NOMO-1 (cell line): ENCODE results near the gene C16orf78.

Experiments
- DNase-seq, 2 experiments: peaks; one replicate each; lab custom pipeline; 2025; ENCODE audit not compliant: unreplicated experiment in 2 of 2; lab: John Stamatoyannopoulos, UW

C16orf78 gene

GRCh38 chr16:49373504-49373903, at the start of gene C16orf78:
C16orf78 (plus strand) TSS chr16:49373804; CDS start chr16:49373940, 136 bp downstream.
- DNase-seq, result no peak

GRCh38 chr16:49324703-49325102, 48.9 kb upstream of the C16orf78 start:
- DNase-seq, result no peak

GRCh38 chr16:49327466-49327865, 46.1 kb upstream of the C16orf78 start:
- DNase-seq, result no peak

- DNase-seq, result no peak
Observed at GRCh38 chr16:49328325-49328724, 45.3 kb upstream of the C16orf78 start.

DNA sequence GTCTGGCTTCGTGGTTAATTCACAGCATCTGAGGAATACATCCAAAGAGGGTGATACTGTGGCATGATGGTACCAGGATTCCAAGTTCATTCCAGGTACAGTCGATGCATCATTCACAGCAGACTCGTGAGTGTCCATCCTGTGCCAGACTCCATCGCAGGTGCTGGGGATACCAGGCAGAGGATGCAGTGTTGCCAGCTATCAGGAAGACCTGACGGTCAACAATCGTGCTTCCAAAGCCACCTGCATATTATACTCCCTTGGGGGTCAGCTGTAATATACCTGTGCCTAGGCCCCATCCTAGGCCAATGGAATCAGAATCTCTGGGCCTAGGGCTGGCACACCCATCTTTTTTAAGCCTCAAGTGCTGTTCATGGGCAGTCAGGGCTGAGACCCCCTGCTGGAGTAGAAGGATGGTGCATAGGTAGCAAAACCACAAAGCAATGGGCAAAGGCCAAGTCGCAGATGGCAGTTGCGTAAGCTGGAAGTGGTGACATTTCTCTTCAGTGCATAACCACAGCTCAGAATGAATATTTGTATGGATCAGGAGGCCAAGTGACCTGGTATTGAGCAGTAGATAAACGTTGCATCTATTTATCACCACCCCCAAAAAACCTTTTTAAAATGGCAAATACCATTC, 42.9 kb upstream of the C16orf78 start:
- DNase-seq, result peak; percentile 33 to 55

DNA sequence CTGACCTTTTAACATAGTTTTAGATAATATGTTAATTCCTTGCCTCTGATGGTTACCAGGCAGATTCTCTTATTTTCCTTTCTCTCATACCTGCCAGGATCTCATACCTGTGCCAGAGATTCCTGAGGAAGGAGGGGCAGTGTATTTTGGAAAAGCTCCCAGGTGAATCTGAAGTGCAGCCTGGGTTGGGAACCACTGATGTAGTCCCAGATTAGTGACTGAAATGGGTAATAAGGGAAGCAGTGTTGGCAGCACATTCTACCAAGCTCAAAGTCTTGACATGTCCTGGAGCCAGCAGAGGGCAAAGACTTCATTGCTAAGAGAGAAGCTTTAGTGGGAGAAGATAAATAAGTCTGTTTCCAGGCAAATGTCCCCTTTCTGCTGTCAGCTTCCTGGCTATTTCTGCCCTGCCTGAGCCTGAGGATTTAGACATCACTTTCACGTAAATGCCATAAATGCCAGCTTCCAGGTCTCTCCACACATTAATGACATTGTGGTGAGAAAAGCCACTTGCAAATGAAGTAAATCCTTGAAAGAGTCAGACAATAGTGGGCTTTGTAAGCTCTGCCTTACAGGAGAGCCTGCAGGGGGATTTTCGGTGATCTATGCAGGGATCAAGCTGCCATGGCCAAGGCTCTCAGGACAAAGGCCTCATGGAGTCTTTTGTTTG, 40.9 kb upstream of the C16orf78 start:
- DNase-seq, result no peak

DNA sequence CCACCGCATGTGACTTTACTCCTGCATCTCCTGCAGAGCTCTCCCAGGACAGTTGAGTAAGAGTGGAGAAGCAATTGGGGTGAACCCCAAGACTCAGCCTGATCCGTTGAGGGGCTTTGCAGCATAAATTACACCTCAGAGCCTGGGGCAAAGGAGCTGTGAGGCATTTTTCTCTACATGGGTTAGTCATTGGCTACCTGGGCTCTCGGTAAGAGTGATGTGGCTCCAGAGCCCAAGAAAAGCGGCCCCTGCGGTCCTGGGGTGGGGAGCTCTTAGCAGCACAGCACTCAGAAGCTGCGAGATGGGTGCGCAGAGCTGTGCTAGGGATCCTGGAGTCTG, 40.4 kb upstream of the C16orf78 start:
- DNase-seq, result no peak

GRCh38 chr16:49335828-49336227, 37.8 kb upstream of the C16orf78 start:
- DNase-seq, result no peak

DNA sequence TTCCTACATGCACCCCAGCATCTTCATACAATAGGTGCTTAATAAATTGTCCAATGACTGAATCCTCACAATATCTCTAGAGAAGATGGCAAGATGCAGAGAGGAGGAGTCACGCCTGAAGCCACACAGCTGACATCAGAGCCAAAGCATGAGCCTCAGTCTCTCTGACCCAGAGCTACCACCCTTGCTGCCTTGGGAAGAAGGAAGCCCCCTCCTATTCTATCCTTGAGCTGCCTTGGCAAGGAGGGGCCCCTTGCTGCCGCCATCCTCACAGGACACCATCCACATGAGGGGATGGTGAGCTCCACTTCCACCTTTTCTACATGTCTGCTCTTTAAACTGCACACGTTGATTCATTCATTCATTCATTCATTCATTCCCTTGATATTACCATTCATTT, 37.0 kb upstream of the C16orf78 start:
- DNase-seq, result no peak

- no peak for DNase-seq
Observed at GRCh38 chr16:49337814-49338350, 35.7 kb upstream of the C16orf78 start.

DNA sequence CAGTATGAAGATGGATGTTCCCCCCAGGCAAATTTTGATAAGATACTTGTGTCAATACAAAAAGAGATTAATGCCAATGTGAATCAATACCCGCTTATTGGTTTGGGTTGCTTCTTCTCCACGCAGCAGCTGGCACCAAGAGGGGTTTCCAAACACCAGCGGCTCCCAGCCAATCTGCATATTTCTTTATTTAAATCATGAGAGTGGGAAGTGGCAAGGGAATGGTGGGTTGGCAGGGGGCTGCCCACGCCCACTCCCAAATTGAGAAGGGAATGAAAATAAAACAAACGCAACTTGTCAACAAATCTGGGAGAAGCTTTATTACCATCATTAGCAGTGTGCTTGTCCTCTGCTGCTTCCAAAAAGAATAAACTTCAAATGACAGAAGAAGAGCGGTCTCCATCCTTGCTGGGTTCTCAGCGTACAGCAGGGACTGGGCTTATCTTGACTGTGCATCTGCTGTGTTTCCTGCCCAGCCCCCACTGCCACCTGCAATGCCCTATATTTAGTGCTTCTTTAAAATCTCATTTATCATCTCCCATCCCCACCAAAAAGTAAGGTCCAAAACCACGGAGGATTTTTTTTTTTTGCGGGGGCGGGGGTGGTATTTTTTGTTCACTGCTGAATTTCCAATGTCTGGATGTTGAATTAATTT, 34.9 kb upstream of the C16orf78 start:
- DNase-seq, result no peak

DNA sequence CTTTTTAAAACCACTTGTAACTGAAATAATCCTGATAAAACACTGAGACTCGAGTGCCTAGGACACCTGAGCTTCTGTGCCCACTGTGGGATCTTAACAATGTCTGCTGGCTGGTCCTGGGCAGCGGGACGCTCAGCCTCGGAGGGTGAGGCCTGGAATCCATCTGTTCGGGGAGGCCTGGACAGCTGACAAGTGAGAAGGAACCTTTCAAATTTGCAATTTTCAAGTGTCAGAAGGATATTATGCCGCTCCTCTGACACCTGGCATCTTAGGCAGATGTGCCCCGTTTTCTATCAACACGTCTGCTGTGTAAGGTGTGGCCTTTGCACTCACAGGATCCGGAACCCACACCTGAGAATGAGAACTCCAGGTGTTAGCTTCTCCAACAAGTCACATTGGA, 33.1 kb upstream of the C16orf78 start:
- DNase-seq, result no peak

GRCh38 chr16:49341706-49342105, 31.9 kb upstream of the C16orf78 start:
- no peak for DNase-seq

DNA sequence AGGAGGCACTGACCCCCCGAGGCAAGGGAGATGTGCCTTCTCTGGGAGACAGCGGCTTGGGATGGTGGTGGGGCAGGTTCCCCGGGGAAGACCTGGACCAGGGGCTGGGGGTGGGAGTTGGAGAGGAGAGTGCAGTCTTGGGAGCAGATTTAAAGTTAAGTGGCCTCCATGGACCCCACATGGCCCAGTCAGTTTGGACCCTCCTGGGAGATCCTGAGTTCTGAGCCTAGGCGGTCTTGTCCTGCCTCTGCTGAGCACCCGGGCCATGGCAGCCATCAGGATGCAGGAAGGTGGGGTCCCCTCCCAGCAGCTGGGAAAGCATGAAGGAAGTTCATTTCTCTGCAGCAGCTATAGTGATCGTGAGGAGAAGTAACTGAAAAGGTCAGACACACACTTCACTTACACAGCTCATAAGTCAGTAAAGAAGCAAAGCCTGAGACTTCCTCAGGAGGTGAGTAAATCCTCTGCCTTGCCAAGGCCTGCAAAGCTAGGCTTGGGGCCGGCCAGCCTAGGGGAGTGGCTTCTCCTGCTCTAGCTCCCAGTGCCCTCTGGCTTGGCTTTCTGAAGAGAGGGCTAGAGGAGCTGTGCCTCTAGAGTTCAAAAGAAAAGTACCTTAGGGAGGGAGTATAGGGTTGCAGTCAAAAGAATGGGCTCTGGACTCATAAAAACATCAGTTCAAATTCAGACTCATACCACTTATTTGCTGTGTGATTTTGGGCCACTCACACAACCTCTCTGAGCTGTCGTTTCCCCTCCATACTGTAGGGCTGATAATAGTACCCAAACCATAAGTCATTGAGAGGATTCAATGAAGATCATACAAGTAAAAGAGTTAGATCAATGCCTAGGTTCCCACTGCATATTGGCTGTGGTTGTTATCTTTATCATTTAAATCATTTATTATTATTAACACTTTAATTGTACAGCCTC, 31.0 kb upstream of the C16orf78 start:
- DNase-seq, result no peak

GRCh38 chr16:49343291-49343690, 30.3 kb upstream of the C16orf78 start:
- no peak for DNase-seq

- DNase-seq, result no peak
Observed at GRCh38 chr16:49344401-49344800, 29.2 kb upstream of the C16orf78 start.

DNA sequence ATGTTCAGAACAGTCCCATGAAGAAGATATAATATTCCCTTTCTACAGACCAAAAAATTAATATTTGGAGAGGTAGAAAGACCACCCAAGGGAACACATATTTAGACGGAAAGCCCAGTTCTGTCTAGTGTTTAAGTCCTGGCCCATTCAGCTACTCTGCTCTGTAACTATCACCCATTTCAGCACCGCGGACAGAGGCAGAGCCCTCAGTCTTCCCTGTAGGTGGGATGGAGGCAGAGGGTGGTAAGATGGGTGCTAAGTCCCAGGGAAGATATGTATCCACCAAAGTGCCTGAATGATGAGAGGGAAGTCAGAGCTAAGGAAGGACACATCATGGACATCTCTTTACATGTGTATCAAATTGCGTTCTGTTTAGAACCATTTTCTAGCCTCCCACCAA, 27.8 kb upstream of the C16orf78 start:
- no peak for DNase-seq

GRCh38 chr16:49346459-49346858, 27.1 kb upstream of the C16orf78 start:
- DNase-seq, result no peak

DNA sequence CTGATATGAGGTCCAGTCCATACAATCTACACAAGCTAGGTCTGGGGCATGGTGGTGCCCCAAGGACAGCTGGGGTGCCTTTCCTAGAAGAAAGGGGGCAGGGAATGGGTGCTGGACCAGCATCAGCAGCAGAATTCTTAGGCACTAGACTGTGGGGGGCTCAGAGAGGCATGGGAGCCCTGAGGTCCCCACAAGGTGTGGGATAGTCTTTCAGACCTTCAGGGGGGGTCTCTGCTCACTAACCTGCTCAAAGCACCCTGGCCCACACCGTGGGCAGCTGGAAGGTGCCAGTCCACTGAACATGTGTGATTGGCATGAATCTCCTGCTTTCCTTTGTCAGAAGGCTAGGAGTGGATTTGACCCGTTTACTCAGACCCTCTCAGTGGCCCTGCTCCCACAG, 26.1 kb upstream of the C16orf78 start:
- DNase-seq, result no peak

DNA sequence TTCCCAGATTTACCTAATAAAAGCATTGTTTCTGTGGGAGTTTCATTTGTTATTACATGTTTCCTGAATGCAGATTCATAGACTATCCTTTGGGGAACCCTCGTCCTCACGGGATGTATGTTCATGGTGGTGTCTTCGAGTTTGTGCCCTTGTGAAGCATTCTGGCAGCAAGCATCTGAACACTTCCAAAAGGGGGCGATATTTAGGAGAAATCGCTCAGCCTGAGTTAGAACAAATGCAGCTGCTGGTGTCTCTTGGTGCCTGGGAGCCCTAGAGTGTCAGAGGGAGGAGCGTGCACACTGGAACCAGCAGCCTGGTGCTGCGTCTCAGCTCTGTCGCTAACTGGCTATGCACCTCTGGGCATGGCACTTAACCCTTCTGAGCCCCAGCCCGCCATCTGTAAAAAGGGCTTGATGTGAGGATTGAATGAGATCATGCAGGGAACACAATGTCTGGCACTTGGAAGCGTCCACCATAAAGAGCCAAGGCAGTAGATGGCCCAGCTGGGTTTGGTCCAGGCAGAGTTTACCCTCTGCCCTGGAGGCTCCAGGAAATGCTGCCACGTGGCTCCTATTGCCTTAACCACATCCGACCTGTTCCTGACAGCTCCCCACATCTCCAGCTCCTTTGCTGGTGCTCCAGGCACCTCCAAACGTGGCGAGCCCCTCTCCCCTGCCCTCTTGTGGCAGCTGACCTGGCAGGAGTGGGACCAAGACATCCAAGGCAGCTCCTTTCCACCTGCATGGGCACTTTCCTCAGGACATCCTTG, 25.0 kb upstream of the C16orf78 start:
- DNase-seq, result no peak
